Measurements from ENCODE around the gene HAT1.
"Not testable (repeated sequence)": the region's sequence is repeated elsewhere in the genome, so short reads cannot be mapped to it uniquely, and the experiment has no call there.

The HAT1 gene

DNA sequence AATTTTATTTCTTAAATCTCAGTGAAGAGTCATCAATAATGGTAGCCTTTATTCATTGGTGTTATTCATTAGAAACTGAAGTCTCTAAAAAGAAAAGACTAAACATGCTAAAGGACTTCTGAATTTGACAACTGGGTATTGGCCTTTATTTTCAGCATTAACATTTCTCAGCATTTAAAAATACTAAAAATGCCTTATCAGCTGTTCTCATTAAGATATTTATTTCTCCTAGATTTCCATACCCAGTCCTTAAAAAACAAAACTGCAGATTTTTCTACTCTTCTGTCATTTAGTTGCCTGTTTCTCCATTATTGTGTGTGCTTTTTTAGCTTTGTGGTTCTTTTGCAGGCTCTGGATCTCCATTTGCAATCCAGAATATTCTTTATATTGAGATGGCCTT is 46.2 kb downstream of the HAT1 start:
- H3K4me3 ChIP-seq (ENCODE audit: low read depth, low read length) = no peak overlapping the region

DNA sequence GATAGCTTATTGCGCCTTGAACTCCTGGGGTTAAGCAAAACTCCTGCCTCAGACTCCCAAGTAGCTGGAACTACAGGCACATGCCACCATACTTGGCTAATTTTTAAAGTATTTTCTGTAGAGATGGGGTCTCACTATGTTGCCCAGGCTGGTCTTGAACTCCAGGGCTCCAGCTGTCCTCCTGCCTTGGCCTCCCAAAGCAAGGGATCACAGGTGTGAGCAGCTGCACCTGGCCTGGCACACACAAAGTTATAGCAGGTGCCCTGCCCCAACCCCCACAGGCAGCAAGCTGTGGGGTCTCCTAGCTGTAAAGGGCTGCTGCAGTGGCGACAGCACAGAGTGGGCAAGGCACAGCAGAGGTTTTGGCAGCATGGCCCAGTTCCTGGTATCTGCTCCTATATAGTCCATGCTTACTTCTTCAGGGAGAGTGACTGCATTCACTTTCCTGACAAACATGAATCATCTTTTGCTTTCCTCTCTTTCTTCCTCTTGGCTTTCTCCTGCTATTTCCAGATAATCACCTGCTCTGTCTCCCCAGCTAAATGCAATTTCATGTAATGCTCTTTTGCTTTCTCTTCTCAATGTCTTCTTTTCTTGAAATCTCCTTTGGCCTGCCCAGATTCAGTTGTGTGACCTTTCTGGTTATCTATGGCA is 50.2 kb downstream of the HAT1 start:
- H3K4me3 ChIP-seq (ENCODE audit: low read depth, low read length) = no peak overlapping the region

DNA sequence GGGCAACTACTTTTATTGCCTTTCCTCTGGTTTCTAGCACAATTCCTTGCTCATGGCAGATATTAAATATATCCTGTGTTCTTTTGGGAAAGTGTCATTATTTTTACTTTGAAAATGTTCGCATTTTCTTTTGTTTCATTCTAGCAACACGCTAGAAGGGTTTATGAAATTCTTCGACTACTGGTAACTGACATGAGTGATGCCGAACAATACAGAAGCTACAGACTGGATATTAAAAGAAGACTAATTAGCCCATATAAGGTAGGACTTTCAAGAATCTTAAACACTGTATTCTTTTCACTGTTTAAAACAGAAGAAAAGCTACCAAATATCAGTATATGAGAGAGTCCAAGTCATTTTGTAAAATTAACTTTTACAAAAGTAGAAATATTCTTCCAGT is 56.8 kb downstream of the HAT1 start:
- H3K4me3 ChIP-seq (ENCODE audit: low read depth, low read length) = no peak overlapping the region

GRCh38 chr2:171983924-171984323 is 61.7 kb downstream of the HAT1 start:
- not testable (repeated sequence) for H3K4me3 ChIP-seq (ENCODE audit: low read depth, low read length)

GRCh38 chr2:171985076-171985475 is 62.8 kb downstream of the HAT1 start:
- H3K4me3 ChIP-seq (ENCODE audit: low read depth, low read length) = no peak overlapping the region

- no peak overlapping the region for H3K4me3 ChIP-seq (ENCODE audit: low read depth, low read length)
These were observed 64.5 kb downstream of the HAT1 start for GRCh38 chr2:171986778-171987177.

- H3K4me3 ChIP-seq (ENCODE audit: low read depth, low read length) = no peak overlapping the region
These were observed 68.8 kb downstream of the HAT1 start for GRCh38 chr2:171991027-171991426.

GRCh38 chr2:171995586-171995985 is 73.3 kb downstream of the HAT1 start:
- H3K4me3 ChIP-seq (ENCODE audit: low read depth, low read length) = no peak overlapping the region

- H3K4me3 ChIP-seq (ENCODE audit: low read depth, low read length) = no peak overlapping the region
These were observed 73.8 kb downstream of the HAT1 start for GRCh38 chr2:171996021-171996420.

- H3K4me3 ChIP-seq (ENCODE audit: low read depth, low read length) = not testable (repeated sequence)
These were observed 74.8 kb downstream of the HAT1 start for GRCh38 chr2:171997031-171997430.

- H3K4me3 ChIP-seq (ENCODE audit: low read depth, low read length) = peak overlapping the region; percentile 75
These were observed 76.9 kb downstream of the HAT1 start for GRCh38 chr2:171999161-171999560.

DNA sequence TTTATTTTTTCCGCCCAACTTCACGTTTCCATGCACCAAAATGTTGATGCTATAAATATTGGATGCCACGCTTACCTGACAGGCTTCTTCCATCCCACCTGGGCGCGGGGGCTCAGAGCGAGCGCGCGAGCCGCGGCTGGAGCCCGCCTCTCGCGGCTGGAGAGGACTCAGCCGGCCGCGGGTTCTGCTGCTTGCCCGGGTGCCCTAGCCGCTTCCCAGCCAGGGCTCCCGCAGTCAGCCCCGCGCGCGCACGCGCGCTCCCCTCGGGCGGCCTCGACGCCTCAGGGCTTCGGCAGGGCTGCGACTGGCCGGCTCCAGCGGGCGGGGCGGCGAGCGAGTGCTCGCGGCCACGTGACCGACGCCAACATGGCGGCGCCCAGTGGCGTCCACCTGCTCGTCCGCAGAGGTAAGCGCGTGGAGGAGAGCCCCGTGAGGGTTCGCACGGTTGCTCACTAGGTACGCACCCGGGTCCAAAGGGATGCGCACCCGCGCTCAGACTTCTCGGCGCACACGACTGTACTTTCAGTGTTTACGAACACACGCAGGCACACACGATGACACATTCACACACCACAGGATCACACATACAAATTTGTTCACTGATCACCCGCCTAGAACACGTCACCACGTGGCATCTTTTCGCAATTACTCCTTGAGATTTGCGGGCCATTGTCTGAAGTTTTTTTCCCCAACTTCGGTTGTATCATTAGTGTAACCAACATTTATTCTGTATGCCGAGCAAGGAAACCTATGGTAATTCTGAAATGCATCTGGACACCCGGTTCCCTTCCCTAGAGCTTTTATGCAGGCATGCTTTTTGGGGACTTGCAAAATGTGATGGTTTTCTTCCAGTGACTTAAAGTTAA is 77.6 kb downstream of the HAT1 start, which contains the start of gene METAP1D:
METAP1D (plus strand) TSS at position 350 of the 866 bp plus-strand sequence; CDS start at position 367, 17 bp downstream.
- H3K4me3 ChIP-seq (ENCODE audit: low read depth, low read length) = peak within 1 kb of the TSS; percentile 75

- peak overlapping the region; percentile 75 for H3K4me3 ChIP-seq (ENCODE audit: low read depth, low read length)
These were observed 78.6 kb downstream of the HAT1 start for GRCh38 chr2:172000696-172001361.

GRCh38 chr2:172007372-172007771 is 85.1 kb downstream of the HAT1 start:
- no peak overlapping the region for H3K4me3 ChIP-seq (ENCODE audit: low read depth, low read length)

GRCh38 chr2:172009823-172010222 is 87.6 kb downstream of the HAT1 start:
- H3K4me3 ChIP-seq (ENCODE audit: low read depth, low read length) = no peak overlapping the region

DNA sequence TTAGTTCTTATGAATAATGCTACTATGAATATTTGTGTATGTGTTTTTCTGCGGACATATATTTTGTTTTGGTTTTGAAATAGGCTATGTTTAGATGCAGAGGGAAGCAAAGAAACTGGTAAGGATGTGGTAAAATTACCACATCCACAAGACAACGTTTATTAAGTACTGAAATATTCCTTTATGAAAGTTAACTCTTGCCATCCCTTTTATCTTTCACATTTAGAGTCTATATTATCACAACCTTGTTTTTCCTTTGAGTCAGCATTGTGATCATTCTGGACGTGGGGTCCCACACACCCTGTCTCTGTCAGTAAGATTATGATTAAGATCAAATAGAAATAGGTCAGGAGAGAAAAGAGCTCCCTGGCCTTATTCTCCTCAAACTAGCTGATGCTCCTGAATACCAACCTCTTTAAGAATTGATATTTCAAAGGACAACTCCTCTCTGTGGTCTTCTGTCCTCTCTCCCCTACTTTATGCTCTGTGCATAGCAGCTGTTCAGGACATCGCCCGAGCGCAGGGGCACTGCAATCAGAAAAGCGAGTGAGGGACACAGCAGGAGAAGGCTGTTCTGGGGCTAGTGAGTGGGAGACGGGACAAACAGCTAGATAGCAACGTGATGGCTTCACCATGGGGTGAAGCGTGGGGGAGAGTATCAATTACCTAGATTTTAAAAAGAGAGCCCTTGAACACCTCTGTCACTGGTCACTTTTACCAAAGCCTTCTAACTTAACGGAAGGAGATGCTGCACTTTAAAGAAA is 89.7 kb downstream of the HAT1 start:
- no peak overlapping the region for H3K4me3 ChIP-seq (ENCODE audit: low read depth, low read length)

- H3K4me3 ChIP-seq (ENCODE audit: low read depth, low read length) = no peak overlapping the region
These were observed 90.6 kb downstream of the HAT1 start for GRCh38 chr2:172012677-172013391.

DNA sequence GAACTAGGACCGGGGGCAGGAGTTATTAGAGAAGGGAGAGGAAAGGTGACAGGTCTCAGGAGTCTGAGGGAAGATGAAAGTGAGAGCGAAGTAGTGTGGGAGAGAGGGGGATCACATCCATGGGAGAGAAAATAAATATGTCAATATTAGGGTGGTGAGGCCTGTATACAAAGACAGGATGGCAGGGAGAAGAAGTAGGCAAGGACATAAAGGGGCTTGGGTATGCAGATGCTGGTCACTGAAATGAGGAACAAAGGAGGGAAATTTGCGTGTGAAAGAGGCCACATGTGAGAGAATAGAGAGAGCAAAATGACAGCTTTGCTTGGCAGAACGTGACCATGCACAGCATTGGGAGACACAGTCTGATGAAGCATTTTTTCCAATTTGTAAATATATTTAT is 91.1 kb downstream of the HAT1 start:
- no peak overlapping the region for H3K4me3 ChIP-seq (ENCODE audit: low read depth, low read length)

DNA sequence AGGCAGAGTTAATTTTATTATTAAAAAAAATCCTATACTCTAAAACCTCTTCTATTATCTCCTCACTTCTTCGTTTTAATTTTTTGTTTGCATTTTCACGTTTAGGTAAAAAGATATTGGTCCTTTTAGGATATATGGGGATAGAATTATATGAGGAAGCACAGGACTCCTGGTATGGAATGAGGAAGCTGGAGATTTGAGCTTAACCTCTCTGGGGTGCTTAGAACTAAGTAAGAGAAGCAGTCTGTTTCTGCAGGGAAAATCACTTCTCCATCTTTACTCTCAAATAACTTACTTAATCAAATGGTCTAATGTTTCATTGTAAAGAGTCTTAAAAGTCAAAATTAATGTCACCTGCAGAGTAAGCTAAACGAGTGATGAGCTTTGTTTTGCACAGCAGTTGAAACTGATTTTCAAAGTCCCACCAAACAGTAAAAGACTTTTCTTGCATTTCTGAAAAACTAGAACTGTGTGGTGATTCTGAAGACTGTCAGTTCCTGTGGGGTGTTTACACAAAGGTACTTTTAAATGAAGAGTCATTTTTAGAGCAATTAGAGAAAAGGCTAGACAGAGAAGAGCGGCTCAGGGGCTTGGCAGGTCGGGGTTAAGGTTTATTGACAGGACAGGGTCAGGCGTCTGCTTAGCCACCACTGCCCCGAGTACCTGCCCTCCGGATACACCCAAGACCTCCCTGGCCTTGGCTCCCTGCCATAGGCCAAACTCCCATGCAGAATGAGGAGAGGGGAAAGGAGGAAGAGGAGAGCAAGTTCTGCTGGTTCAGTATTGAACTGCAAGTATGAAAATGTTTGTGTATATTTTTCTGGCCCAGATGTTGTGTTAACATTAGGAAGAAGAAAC is 99.0 kb downstream of the HAT1 start:
- H3K4me3 ChIP-seq (ENCODE audit: low read depth, low read length) = no peak overlapping the region

Measured in iPS-11a (cell line).